Fibroblast of lung (primary cell): ENCODE data around the gene ID4. TPM values are rescaled to one million over a fixed set of nuclear protein-coding genes. Genes with fewer than 3 reads are reported as not detected.

Experiments
- DNase-seq, 2 donors: peaks; one replicate each; pipeline versions ENCODE4 v3.0.0 to v3.0.0-alpha.2; 2010; ENCODE audit warnings: low read depth in 2 of 2
- H2AFZ ChIP-seq: 2 replicates; pipeline ENCODE4 v1.5.1; 2012; ENCODE audit warnings: low read length, control low read depth, inconsistent platforms
- H3K27ac ChIP-seq: 2 replicates; pipeline ENCODE4 v1.5.1; 2011; ENCODE audit warnings: low read length, control low read depth; ENCODE audit not compliant: insufficient read depth
- H3K27me3 ChIP-seq: 2 replicates; pipeline ENCODE4 v1.5.1; 2011; ENCODE audit warnings: mild to moderate bottlenecking, low read length; ENCODE audit not compliant: control insufficient read depth, insufficient read depth
- H3K36me3 ChIP-seq: 2 replicates; pipeline ENCODE4 v1.5.1; 2011; ENCODE audit warnings: low read length; ENCODE audit not compliant: control insufficient read depth, insufficient read depth
- H3K4me1 ChIP-seq: 2 replicates; pipeline ENCODE4 v1.5.1; 2011; ENCODE audit warnings: low read length; ENCODE audit not compliant: control insufficient read depth, insufficient read depth; ENCODE audit errors: extremely low read depth
- H3K4me2 ChIP-seq: 2 replicates; pipeline ENCODE4 v1.5.1; 2011; ENCODE audit warnings: low read length, control low read depth; ENCODE audit not compliant: insufficient read depth; ENCODE audit errors: extremely low read depth
- H3K4me3 ChIP-seq, 4 experiments: fragments of 200-600 bp in 1 of 4; sonication (generic) in 1 of 4; replicated peaks in 1 of 4; 2 replicates each; pipeline ENCODE4 v1.5.1; 2011 to 2016; ENCODE audit warnings: low read length in 4 of 4, low read depth in 3 of 4, mild to moderate bottlenecking in 3 of 4, control low read depth in 2 of 4, inconsistent platforms in 1 of 4, mixed read lengths in 1 of 4; ENCODE audit not compliant: insufficient read depth in 1 of 4; ENCODE audit errors: control extremely low read depth in 1 of 4
- H3K79me2 ChIP-seq: 2 replicates; pipeline ENCODE4 v1.5.1; 2012; ENCODE audit warnings: mild to moderate bottlenecking, low read length, inconsistent platforms; ENCODE audit not compliant: control insufficient read depth, insufficient read depth
- H3K9ac ChIP-seq: 2 replicates; pipeline ENCODE4 v1.5.1; 2011; ENCODE audit warnings: mild to moderate bottlenecking, low read length, control low read depth; ENCODE audit not compliant: insufficient read depth
- H3K9me3 ChIP-seq: 2 replicates; pipeline ENCODE4 v1.5.1; 2012; ENCODE audit warnings: low read depth, low read length; ENCODE audit not compliant: control insufficient read depth, insufficient read depth
- H4K20me1 ChIP-seq: 2 replicates; pipeline ENCODE4 v1.5.1; 2011; ENCODE audit warnings: low read length; ENCODE audit not compliant: control insufficient read depth, insufficient read depth; ENCODE audit errors: extremely low read depth
- EZH2 ChIP-seq: IDR thresholded peaks from 2 replicates; pipeline ENCODE4 v1.5.1; 2012; ENCODE audit warnings: low read length, control low read depth, mild to moderate bottlenecking; ENCODE audit errors: missing control alignments
- polyA plus RNA-seq, 2 donors: library from polyadenylated mRNA; depleted of rRNA in 1 of 2; stranded (reverse) in 1 of 2; unstranded in 1 of 2; fragments of >200 nt; gene quantifications; 2 replicates each; pipeline ENCODE4 v1.2.1, GENCODE V29; 2011 to 2012; ENCODE audit warnings: missing spikeins in 1 of 2
- total RNA-seq: library from RNA; depleted of rRNA; stranded (reverse); fragments of >200 nt; gene quantifications from 2 replicates; pipeline ENCODE4 v1.2.1, GENCODE V29; 2014
- TF ChIP-seq, protein P1 (sequence below), 2 donors: IDR thresholded peaks in 1 of 2; conservative IDR thresholded peaks in 1 of 2; 1 replicate in 1 of 2; 2 replicates in 1 of 2; pipeline ENCODE4 v1.5.1; 2011 to 2012; ENCODE audit warnings: low read length in 2 of 2, control low read depth in 1 of 2, inconsistent platforms in 1 of 2, low read depth in 1 of 2, mild to moderate bottlenecking in 1 of 2

The ID4 gene
- total and polyA plus RNA-seq, 2 donors (not counting 1 experiment from before 2014, with no cell fraction given): 0.51 to 0.83 TPM

DNA sequence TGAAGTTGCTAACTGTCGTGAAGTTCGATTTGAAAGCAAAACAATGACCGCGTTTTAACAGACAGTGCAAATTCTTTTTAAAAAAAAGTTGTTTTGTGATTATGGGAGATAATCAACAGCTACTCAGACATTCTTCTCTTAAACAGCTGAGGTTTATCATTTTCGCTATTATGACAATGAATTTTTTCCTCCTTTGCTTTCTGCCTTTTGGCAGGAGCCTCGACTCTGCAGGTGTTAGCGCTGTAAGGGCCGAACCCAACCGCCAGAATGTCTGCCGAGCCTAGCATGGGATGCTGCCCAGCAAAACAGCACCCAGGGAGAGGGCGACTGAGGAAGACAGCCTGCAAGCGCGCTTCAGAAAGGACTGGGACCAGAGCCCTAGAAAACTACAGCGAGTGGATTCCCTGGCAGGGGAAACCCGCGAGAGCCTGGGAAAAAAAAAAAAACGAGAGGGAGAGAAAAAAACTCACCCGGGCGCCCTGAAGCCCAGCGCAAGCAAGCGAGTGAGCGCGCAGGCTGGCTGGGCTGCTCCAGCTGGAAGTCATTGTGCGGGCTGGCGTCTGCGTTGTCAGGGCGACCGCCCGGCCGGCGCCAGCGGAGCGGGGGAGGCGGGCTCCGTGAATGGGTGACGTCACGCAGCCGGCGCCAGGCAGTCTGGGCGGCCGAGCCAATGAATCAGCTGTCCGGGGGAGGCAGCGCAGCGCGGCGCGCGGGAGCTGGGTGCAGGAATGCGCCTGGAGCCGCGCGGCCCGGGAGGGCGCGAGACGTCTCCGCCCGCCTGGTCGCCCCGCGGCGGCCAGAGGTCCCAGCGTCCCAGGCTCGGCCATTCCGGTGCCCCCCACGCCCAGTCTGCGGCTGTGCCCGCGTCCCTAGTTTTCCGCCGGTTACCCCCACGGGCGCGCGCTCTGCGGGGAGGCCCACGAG, 32.7 kb upstream of the ID4 start:
- Histone ChIP-seq H3K27ac (peak overlapping the region; percentile 92), H3K9me3 (no peaks in the 10 kb centered on the region), H3K79me2 (no peaks in the 10 kb centered on the region), H3K4me2 (peak overlapping the region; percentile 85), H3K9ac (peak overlapping the region; percentile 92), H2AFZ (peak overlapping the region; percentile 37), H3K36me3 (no peaks in the 10 kb centered on the region), H3K4me3 (peak overlapping the region; percentile 57 to 81 (median 66)), H4K20me1 (no peaks in the 10 kb centered on the region), H3K27me3 (no peaks in the 10 kb centered on the region), H3K4me1 (no peaks in the 10 kb centered on the region)
- no peak for TF ChIP-seq EZH2
- TF ChIP-seq, protein P1, sequence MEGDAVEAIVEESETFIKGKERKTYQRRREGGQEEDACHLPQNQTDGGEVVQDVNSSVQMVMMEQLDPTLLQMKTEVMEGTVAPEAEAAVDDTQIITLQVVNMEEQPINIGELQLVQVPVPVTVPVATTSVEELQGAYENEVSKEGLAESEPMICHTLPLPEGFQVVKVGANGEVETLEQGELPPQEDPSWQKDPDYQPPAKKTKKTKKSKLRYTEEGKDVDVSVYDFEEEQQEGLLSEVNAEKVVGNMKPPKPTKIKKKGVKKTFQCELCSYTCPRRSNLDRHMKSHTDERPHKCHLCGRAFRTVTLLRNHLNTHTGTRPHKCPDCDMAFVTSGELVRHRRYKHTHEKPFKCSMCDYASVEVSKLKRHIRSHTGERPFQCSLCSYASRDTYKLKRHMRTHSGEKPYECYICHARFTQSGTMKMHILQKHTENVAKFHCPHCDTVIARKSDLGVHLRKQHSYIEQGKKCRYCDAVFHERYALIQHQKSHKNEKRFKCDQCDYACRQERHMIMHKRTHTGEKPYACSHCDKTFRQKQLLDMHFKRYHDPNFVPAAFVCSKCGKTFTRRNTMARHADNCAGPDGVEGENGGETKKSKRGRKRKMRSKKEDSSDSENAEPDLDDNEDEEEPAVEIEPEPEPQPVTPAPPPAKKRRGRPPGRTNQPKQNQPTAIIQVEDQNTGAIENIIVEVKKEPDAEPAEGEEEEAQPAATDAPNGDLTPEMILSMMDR (conservative IDR thresholded peaks at IDR 0.05 in 1 of 2, IDR thresholded peaks at IDR 0.05 in 1 of 2; ENCODE audit: low read depth in 1 of 2, low read length in 2 of 2): no peak
- peak; percentile 96 to 97 for DNase-seq

DNA sequence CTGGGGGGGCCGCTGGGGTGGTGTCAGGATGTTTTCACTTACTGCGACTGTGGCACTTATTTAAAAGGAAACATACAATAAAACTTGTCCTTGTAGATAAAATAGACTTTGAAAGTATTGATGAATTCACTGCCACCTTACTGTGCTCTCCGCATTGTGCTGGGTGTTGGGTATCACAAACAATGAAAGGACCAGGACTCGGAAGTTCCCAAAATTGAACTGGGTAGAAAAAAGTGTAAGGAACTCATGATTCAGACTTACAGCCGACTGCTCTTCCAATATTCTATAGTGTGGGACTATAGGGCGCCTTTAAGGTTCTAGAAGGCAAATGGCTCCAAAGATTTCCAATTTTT, 32.1 kb upstream of the ID4 start:
- Histone ChIP-seq H3K27me3 (no peaks in the 10 kb centered on the region), H2AFZ (peak overlapping the region; percentile 13), H3K36me3 (no peaks in the 10 kb centered on the region), H3K4me2 (peak overlapping the region; percentile 81), H3K79me2 (no peaks in the 10 kb centered on the region), H3K4me1 (no peaks in the 10 kb centered on the region), H4K20me1 (no peaks in the 10 kb centered on the region), H3K27ac (peak overlapping the region; percentile 92), H3K4me3 (peak overlapping the region; percentile 46 to 63 (median 49)), H3K9me3 (no peaks in the 10 kb centered on the region), H3K9ac (peak overlapping the region; percentile 92)
- DNase-seq: peak in 1 of 2 donors; percentile 16
- no peak for TF ChIP-seq EZH2
- TF ChIP-seq, protein P1 (conservative IDR thresholded peaks at IDR 0.05 in 1 of 2, IDR thresholded peaks at IDR 0.05 in 1 of 2; ENCODE audit: low read depth in 1 of 2, low read length in 2 of 2): no peak

DNA sequence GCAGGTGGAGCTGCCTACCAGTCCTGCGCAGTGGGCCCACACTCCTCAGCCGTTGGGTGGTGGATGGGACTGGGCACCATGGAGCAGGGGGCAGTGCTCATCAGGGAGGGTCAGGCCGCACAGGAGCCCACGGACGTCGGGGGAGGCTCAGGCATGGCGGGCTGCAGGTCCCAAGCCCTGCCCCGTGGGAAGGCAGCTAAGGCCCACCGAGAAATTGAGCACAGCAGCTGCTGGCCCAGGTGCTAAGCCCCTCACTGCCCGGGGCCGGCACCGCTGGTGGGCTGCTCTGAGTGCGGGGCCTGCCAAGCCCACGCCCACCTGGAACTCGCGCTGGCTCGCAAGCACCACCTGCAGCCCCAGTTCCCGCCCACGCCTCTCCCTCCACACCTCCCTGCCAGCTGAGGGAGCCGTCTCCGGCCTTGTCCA, 30.2 kb upstream of the ID4 start:
- H3K4me2 ChIP-seq: no peak overlapping the region
- H3K9me3 ChIP-seq: no peaks in the 10 kb centered on the region
- H4K20me1 ChIP-seq: no peaks in the 10 kb centered on the region
- H3K27me3 ChIP-seq: no peaks in the 10 kb centered on the region
- no peak for TF ChIP-seq EZH2
- TF ChIP-seq, protein P1 (conservative IDR thresholded peaks at IDR 0.05 in 1 of 2, IDR thresholded peaks at IDR 0.05 in 1 of 2; ENCODE audit: low read depth in 1 of 2, low read length in 2 of 2): no peak
- DNase-seq: no peak
- H3K9ac ChIP-seq: no peak overlapping the region
- no peak overlapping the region for H3K27ac ChIP-seq
- H3K79me2 ChIP-seq: no peaks in the 10 kb centered on the region
- H2AFZ ChIP-seq: no peak overlapping the region
- H3K4me3 ChIP-seq: no peak overlapping the region
- H3K36me3 ChIP-seq: no peaks in the 10 kb centered on the region
- H3K4me1 ChIP-seq: no peaks in the 10 kb centered on the region
